GM12878 (cell line): ENCODE results near the gene CCDC51. TPM values are rescaled to one million over a fixed set of nuclear protein-coding genes. Genes with fewer than 3 reads are reported as not detected.
A peak's percentile ranks its signal among the peaks of the same experiment; 100 is the strongest.

Experiments used
- BCL3 ChIP-seq: IDR thresholded peaks from 2 replicates; pipeline ENCODE4 v1.6.1; 2011; ENCODE audit warnings: borderline replicate concordance, low read depth, mild to moderate bottlenecking, moderate library complexity, low read length; ENCODE audit not compliant: insufficient read depth, poor library complexity, severe bottlenecking
- CBFB ChIP-seq: IDR thresholded peaks from 2 replicates; pipeline ENCODE4 v1.6.1; 2016; ENCODE audit warnings: antibody characterized with exemption, low read depth
- CHD1 ChIP-seq: IDR thresholded peaks from 2 replicates; pipeline ENCODE4 v1.6.1; 2012; ENCODE audit warnings: low read depth, low read length, improper control_type of control experiment
- CREM ChIP-seq: IDR thresholded peaks from 2 replicates; pipeline ENCODE4 v1.6.1; 2014; ENCODE audit warnings: antibody characterized with exemption, low read depth
- CTCF ChIP-seq, 3 experiments: IDR thresholded peaks in 2 of 3; conservative IDR thresholded peaks in 1 of 3; 2 replicates each; pipeline ENCODE4 v1.5.1; 2011; ENCODE audit warnings: low read depth in 3 of 3, low read length in 3 of 3, mild to moderate bottlenecking in 3 of 3, control low read depth in 2 of 3, moderate library complexity in 2 of 3, inconsistent platforms in 1 of 3, mixed read lengths in 1 of 3; ENCODE audit not compliant: control insufficient read depth in 2 of 3, insufficient read depth in 1 of 3; ENCODE audit errors: extremely low read depth in 1 of 3
- FOS ChIP-seq: IDR thresholded peaks from 3 replicates; pipeline ENCODE4 v1.6.1; 2011; ENCODE audit warnings: borderline replicate concordance; ENCODE audit not compliant: insufficient read length; ENCODE audit errors: extremely low read depth
- HDAC6 ChIP-seq: fragments of 200-600 bp; sonication (generic); IDR thresholded peaks from one replicate; pipeline ENCODE4 v1.8.0; 2017; ENCODE audit warnings: antibody characterized with exemption; ENCODE audit not compliant: unreplicated experiment
- KAT2A ChIP-seq: conservative IDR thresholded peaks from 2 replicates; pipeline ENCODE4 v1.6.1; 2011; ENCODE audit warnings: low read depth, low read length; ENCODE audit not compliant: control insufficient read depth
- KDM1A ChIP-seq: fragments of 200-600 bp; sonication (generic); IDR thresholded peaks from 2 replicates; pipeline ENCODE4 v1.6.1; 2016; ENCODE audit warnings: borderline replicate concordance
- KLF5 ChIP-seq: fragments of 450-650 bp; IDR thresholded peaks from 2 replicates; pipeline ENCODE4 v1.6.1; 2014; ENCODE audit warnings: mild to moderate bottlenecking; ENCODE audit not compliant: partially characterized antibody
- MAX ChIP-seq: IDR thresholded peaks from 2 replicates; pipeline ENCODE4 v1.6.1; 2012; ENCODE audit warnings: low read depth, low read length, improper control_type of control experiment
- NR2C2 ChIP-seq: IDR thresholded peaks from 2 replicates; pipeline ENCODE4 v1.6.1; 2011; ENCODE audit warnings: borderline replicate concordance, low read depth; ENCODE audit not compliant: control insufficient read depth, insufficient read length
- RAD21 ChIP-seq: IDR thresholded peaks from 2 replicates; pipeline ENCODE4 v1.6.1; 2011; ENCODE audit warnings: mild to moderate bottlenecking, low read depth, low read length, moderate library complexity; ENCODE audit not compliant: insufficient read depth
- SPI1 ChIP-seq: IDR thresholded peaks from 2 replicates; pipeline ENCODE4 v1.6.1; 2011; ENCODE audit warnings: low read depth, mild to moderate bottlenecking, low read length, moderate library complexity, borderline replicate concordance; ENCODE audit not compliant: insufficient read depth
- STAT1 ChIP-seq: fragments of 450-650 bp; conservative IDR thresholded peaks from 2 replicates; pipeline ENCODE4 v1.6.1; 2014; ENCODE audit warnings: antibody characterized with exemption, mild to moderate bottlenecking
- STAT3 ChIP-seq: IDR thresholded peaks from 2 replicates; pipeline ENCODE4 v1.6.1; 2011; ENCODE audit warnings: low read depth, low read length, improper control_type of control experiment
- TCF12 ChIP-seq: IDR thresholded peaks from 2 replicates; pipeline ENCODE4 v1.6.1; 2011; ENCODE audit warnings: low read depth, mild to moderate bottlenecking, low read length
- WRNIP1 ChIP-seq: IDR thresholded peaks from 2 replicates; pipeline ENCODE4 v1.6.1; 2011; ENCODE audit warnings: low read depth, low read length, improper control_type of control experiment, borderline replicate concordance
- ZBED1 ChIP-seq: IDR thresholded peaks from 2 replicates; pipeline ENCODE4 v1.6.1; 2016; ENCODE audit warnings: borderline replicate concordance
- ZNF592 ChIP-seq: fragments of 450-650 bp; IDR thresholded peaks from 2 replicates; pipeline ENCODE4 v1.6.1; 2017; ENCODE audit warnings: mild to moderate bottlenecking, moderate library complexity
- ZSCAN29 ChIP-seq: fragments of 450-650 bp; IDR thresholded peaks from 2 replicates; pipeline ENCODE4 v1.6.1; 2017; ENCODE audit warnings: mild to moderate bottlenecking, moderate library complexity
- ZZZ3 ChIP-seq: IDR thresholded peaks from 2 replicates; pipeline ENCODE4 v1.6.1; 2011; ENCODE audit warnings: low read depth; ENCODE audit not compliant: control insufficient read depth, insufficient read length
- polyA plus RNA-seq, 11 experiments: library from polyadenylated mRNA; depleted of rRNA in 4 of 11; unstranded in 6 of 11; stranded (reverse) in 5 of 11; fragments of >200 nt; fragmentation: Nextera tagmentation in 4 of 11; fragmentation: Illumina TruSeq in 1 of 11; extraction: Ambion mirVana in 4 of 11; extraction: Trizol in 1 of 11; gene quantifications; 1 replicate in 1 of 11; 2 replicates in 10 of 11; pipeline versions ENCODE4 v1.2.1 to v1.2.3, GENCODE V29; 2011 to 2016; ENCODE audit warnings: inconsistent platforms in 2 of 11, missing spikeins in 2 of 11, low read depth in 1 of 11
- total RNA-seq, 4 experiments: library from RNA; depleted of rRNA in 3 of 4; stranded (reverse); fragments of >200 nt in 3 of 4; fragmentation: Illumina TruSeq in 1 of 4; extraction: Trizol in 1 of 4; gene quantifications; 2 replicates each; pipeline versions ENCODE4 v1.2.1 to v1.2.3, GENCODE V29; 2013 to 2021

Gene CCDC51
- total and polyA plus RNA-seq, 10 of the 15 experiments (the other 5 are each of a cell fraction or from before 2014, with no cell fraction given): 10.6 to 54.9 (median 28.5) TPM

GRCh38 chr3:48465531-48466378, 25.8 kb upstream of the CCDC51 start (continued):
- TF ChIP-seq CTCF (IDR thresholded peaks at IDR 0.05 in 2 of 3, conservative IDR thresholded peaks at IDR 0.05 in 1 of 3; ENCODE audit: control insufficient read depth in 2 of 3, extremely low read depth in 1 of 3, insufficient read depth in 1 of 3, low read depth in 3 of 3, low read length in 3 of 3) (peak; percentile 52 to 67 (median 56); a peak in 5 of 6 replicates), TCF12 (peak; percentile 76; the same call in 1 of the 2 replicates), NR2C2 (no peak), KLF5 (no peak), ZSCAN29 (no peak), FOS (no peak), SPI1 (peak; percentile 97), WRNIP1 (no peak), STAT3 (no peak), ZBED1 (peak; percentile 82; the same call in 1 of the 2 replicates), CBFB (peak; percentile 78), BCL3 (peak; percentile 71), STAT1 (0 out of 2 replicates have a peak, but pooled peaks have one; percentile 24), CREM (peak; percentile 58; the same call in 1 of the 2 replicates), ZNF592 (no peak), RAD21 (peak; percentile 64), KAT2A (no peak), ZZZ3 (no peak), HDAC6 (peak; percentile 40), CHD1 (no peak), MAX (peak; percentile 75), KDM1A (no peak)
